Activated effector memory CD4-positive, alpha-beta T cell treated with Interleukin-2 at 50 U/mL for 16 hours (primary cell): ENCODE data around the gene PPM1G.
A peak's percentile ranks its signal among the peaks of the same experiment; 100 is the strongest.

ENCODE experiments used
- DNase-seq: peaks from one replicate; pipeline ENCODE4 v3.0.0-alpha.2; 2020

The PPM1G gene

GRCh38 chr2:27412419-27413152 lies 3.2 kb upstream of the PPM1G start:
- DNase-seq: no peak

GRCh38 chr2:27408601-27409320 lies 630 bp downstream of the PPM1G start:
- DNase-seq: no peak

- no peak for DNase-seq
These were observed 1.4 kb downstream of the PPM1G start for GRCh38 chr2:27407798-27408491.

- DNase-seq: no peak
These were observed 8.8 kb downstream of the PPM1G start for GRCh38 chr2:27400348-27401135.

- DNase-seq: no peak
These were observed 10.4 kb downstream of the PPM1G start for GRCh38 chr2:27398962-27399361.

- DNase-seq: no peak
These were observed 16.2 kb downstream of the PPM1G start for GRCh38 chr2:27393225-27393624.

- DNase-seq: no peak
These were observed 18.3 kb downstream of the PPM1G start for GRCh38 chr2:27390822-27391679.

GRCh38 chr2:27381577-27382181 lies 27.7 kb downstream of the PPM1G start:
- no peak for DNase-seq

GRCh38 chr2:27380626-27381545 lies 28.5 kb downstream of the PPM1G start, which contains the start of gene ZNF513:
TSS of gene ZNF513 (minus strand) at chr2:27380734. CDS start at chr2:27380526, 208 bp downstream.
- peak; percentile 83 for DNase-seq

- no peak for DNase-seq
These were observed 29.4 kb downstream of the PPM1G start for GRCh38 chr2:27379836-27380625.

GRCh38 chr2:27379383-27379835 lies 30.0 kb downstream of the PPM1G start:
- DNase-seq: no peak

- DNase-seq: no peak
These were observed 30.5 kb downstream of the PPM1G start for GRCh38 chr2:27378809-27379290.

GRCh38 chr2:27378096-27378808 lies 31.1 kb downstream of the PPM1G start:
- DNase-seq: no peak

- no peak for DNase-seq
These were observed 31.7 kb downstream of the PPM1G start for GRCh38 chr2:27377618-27378095.

- no peak for DNase-seq
These were observed 32.3 kb downstream of the PPM1G start for GRCh38 chr2:27376866-27377617.

GRCh38 chr2:27376151-27376865 lies 33.1 kb downstream of the PPM1G start:
- DNase-seq: no peak
